Fibroblast of lung (primary cell): ENCODE measurements around the gene SERF2. TPM values are rescaled to one million over a fixed set of nuclear protein-coding genes. Genes with fewer than 3 reads are reported as not detected.

Source experiments
- DNase-seq, 2 donors: peaks; one replicate each; pipeline versions ENCODE4 v3.0.0 to v3.0.0-alpha.2; 2010; ENCODE audit warnings: low read depth in 2 of 2
- H2AFZ ChIP-seq: 2 replicates; pipeline ENCODE4 v1.5.1; 2012; ENCODE audit warnings: low read length, control low read depth, inconsistent platforms
- H3K27ac ChIP-seq: 2 replicates; pipeline ENCODE4 v1.5.1; 2011; ENCODE audit warnings: low read length, control low read depth; ENCODE audit not compliant: insufficient read depth
- H3K27me3 ChIP-seq: 2 replicates; pipeline ENCODE4 v1.5.1; 2011; ENCODE audit warnings: mild to moderate bottlenecking, low read length; ENCODE audit not compliant: control insufficient read depth, insufficient read depth
- H3K36me3 ChIP-seq: 2 replicates; pipeline ENCODE4 v1.5.1; 2011; ENCODE audit warnings: low read length; ENCODE audit not compliant: control insufficient read depth, insufficient read depth
- H3K4me1 ChIP-seq: 2 replicates; pipeline ENCODE4 v1.5.1; 2011; ENCODE audit warnings: low read length; ENCODE audit not compliant: control insufficient read depth, insufficient read depth; ENCODE audit errors: extremely low read depth
- H3K4me2 ChIP-seq: 2 replicates; pipeline ENCODE4 v1.5.1; 2011; ENCODE audit warnings: low read length, control low read depth; ENCODE audit not compliant: insufficient read depth; ENCODE audit errors: extremely low read depth
- H3K4me3 ChIP-seq, 4 experiments: fragments of 200-600 bp in 1 of 4; sonication (generic) in 1 of 4; replicated peaks in 1 of 4; 2 replicates each; pipeline ENCODE4 v1.5.1; 2011 to 2016; ENCODE audit warnings: low read length in 4 of 4, low read depth in 3 of 4, mild to moderate bottlenecking in 3 of 4, control low read depth in 2 of 4, inconsistent platforms in 1 of 4, mixed read lengths in 1 of 4; ENCODE audit not compliant: insufficient read depth in 1 of 4; ENCODE audit errors: control extremely low read depth in 1 of 4
- H3K79me2 ChIP-seq: 2 replicates; pipeline ENCODE4 v1.5.1; 2012; ENCODE audit warnings: mild to moderate bottlenecking, low read length, inconsistent platforms; ENCODE audit not compliant: control insufficient read depth, insufficient read depth
- H3K9ac ChIP-seq: 2 replicates; pipeline ENCODE4 v1.5.1; 2011; ENCODE audit warnings: mild to moderate bottlenecking, low read length, control low read depth; ENCODE audit not compliant: insufficient read depth
- H3K9me3 ChIP-seq: 2 replicates; pipeline ENCODE4 v1.5.1; 2012; ENCODE audit warnings: low read depth, low read length; ENCODE audit not compliant: control insufficient read depth, insufficient read depth
- H4K20me1 ChIP-seq: 2 replicates; pipeline ENCODE4 v1.5.1; 2011; ENCODE audit warnings: low read length; ENCODE audit not compliant: control insufficient read depth, insufficient read depth; ENCODE audit errors: extremely low read depth
- EZH2 ChIP-seq: IDR thresholded peaks from 2 replicates; pipeline ENCODE4 v1.5.1; 2012; ENCODE audit warnings: low read length, control low read depth, mild to moderate bottlenecking; ENCODE audit errors: missing control alignments
- polyA plus RNA-seq, 2 donors: library from polyadenylated mRNA; depleted of rRNA in 1 of 2; stranded (reverse) in 1 of 2; unstranded in 1 of 2; fragments of >200 nt; gene quantifications; 2 replicates each; pipeline ENCODE4 v1.2.1, GENCODE V29; 2011 to 2012; ENCODE audit warnings: missing spikeins in 1 of 2
- total RNA-seq: library from RNA; depleted of rRNA; stranded (reverse); fragments of >200 nt; gene quantifications from 2 replicates; pipeline ENCODE4 v1.2.1, GENCODE V29; 2014
- TF ChIP-seq, protein P1 (sequence below), 2 donors: IDR thresholded peaks in 1 of 2; conservative IDR thresholded peaks in 1 of 2; 1 replicate in 1 of 2; 2 replicates in 1 of 2; pipeline ENCODE4 v1.5.1; 2011 to 2012; ENCODE audit warnings: low read length in 2 of 2, control low read depth in 1 of 2, inconsistent platforms in 1 of 2, low read depth in 1 of 2, mild to moderate bottlenecking in 1 of 2

The SERF2 gene
- total and polyA plus RNA-seq, 2 donors (not counting 1 experiment from before 2014, with no cell fraction given): 371 to 1,159 TPM

DNA sequence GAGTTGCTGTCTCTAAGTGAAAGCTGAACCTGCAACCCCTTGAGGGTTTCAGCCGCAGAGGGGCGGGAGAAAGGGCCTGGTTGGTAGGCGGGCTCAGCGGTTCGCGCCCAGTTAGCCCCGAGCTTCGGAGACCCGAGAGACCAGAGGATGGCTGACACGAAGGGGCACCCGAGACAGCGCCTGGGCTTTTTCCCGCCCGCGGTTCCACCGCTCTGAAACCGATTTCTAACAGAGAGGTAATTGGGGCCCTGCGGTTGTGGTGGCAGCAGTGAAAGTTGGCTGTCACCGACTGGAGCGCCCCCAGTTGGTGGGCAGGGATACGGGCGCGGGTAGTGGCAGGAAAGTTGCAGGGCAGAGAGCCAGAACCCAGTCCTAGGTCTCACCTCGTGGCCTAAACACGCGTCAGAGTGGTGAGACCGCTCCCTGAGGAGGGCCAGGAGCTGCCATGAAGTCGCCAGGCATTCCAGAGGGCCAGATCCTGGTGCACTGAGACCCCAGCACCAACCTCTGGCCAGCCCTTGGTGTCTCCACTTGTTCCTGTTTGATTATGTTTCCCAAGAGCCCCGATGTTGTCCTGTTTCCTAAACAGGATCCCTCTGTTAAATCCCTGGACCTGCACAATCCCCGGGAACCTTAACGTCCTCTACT lies 14.7 kb upstream of the SERF2 start:
- Histone ChIP-seq H3K4me1 (peaks cover 2% of the 10 kb centered on the region), H3K9me3 (no peaks in the 10 kb centered on the region), H3K9ac (peak overlapping the region; percentile 66), H3K4me3 (peak overlapping the region; percentile 73 to 79 (median 76)), H3K27ac (peak overlapping the region; percentile 84), H3K79me2 (no peaks in the 10 kb centered on the region), H2AFZ (peak overlapping the region; percentile 89), H3K4me2 (peak overlapping the region; percentile 86), H3K36me3 (peaks cover 3% of the 10 kb centered on the region), H4K20me1 (no peaks in the 10 kb centered on the region), H3K27me3 (no peaks in the 10 kb centered on the region)
- DNase-seq: peak; percentile 70 to 76
- TF ChIP-seq EZH2: no peak
- TF ChIP-seq, protein P1, sequence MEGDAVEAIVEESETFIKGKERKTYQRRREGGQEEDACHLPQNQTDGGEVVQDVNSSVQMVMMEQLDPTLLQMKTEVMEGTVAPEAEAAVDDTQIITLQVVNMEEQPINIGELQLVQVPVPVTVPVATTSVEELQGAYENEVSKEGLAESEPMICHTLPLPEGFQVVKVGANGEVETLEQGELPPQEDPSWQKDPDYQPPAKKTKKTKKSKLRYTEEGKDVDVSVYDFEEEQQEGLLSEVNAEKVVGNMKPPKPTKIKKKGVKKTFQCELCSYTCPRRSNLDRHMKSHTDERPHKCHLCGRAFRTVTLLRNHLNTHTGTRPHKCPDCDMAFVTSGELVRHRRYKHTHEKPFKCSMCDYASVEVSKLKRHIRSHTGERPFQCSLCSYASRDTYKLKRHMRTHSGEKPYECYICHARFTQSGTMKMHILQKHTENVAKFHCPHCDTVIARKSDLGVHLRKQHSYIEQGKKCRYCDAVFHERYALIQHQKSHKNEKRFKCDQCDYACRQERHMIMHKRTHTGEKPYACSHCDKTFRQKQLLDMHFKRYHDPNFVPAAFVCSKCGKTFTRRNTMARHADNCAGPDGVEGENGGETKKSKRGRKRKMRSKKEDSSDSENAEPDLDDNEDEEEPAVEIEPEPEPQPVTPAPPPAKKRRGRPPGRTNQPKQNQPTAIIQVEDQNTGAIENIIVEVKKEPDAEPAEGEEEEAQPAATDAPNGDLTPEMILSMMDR (conservative IDR thresholded peaks at IDR 0.05 in 1 of 2, IDR thresholded peaks at IDR 0.05 in 1 of 2; ENCODE audit: low read depth in 1 of 2, low read length in 2 of 2): peak; percentile 59 to 80

DNA sequence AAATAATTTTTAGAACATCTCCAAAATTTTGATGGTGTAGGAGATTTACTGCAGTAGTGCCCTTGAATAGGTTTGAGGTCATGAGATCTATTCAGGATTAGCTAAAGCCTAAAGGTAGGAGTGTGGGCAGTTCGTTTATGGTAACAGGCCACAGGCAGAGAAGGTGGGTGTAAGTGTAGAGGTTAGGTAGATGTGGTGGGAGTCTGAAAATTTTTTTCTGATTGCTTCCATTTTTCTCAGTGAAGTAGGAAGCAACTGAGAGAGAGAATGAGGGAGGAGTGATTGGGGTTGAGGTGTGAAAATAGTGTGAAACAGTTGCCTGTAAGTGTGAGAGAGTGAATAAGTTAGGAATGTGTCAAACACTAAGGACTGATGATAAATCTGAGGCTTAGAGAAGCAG lies 13.1 kb upstream of the SERF2 start:
- Histone ChIP-seq H3K4me2 (no peak overlapping the region), H3K9ac (no peak overlapping the region), H3K79me2 (no peaks in the 10 kb centered on the region), H3K36me3 (peaks cover 1% of the 10 kb centered on the region), H3K9me3 (no peaks in the 10 kb centered on the region), H3K4me3 (no peak overlapping the region), H3K27ac (no peak overlapping the region), H4K20me1 (no peaks in the 10 kb centered on the region), H2AFZ (no peak overlapping the region), H3K4me1 (peaks cover 2% of the 10 kb centered on the region), H3K27me3 (no peaks in the 10 kb centered on the region)
- no peak for DNase-seq
- no peak for TF ChIP-seq EZH2

DNA sequence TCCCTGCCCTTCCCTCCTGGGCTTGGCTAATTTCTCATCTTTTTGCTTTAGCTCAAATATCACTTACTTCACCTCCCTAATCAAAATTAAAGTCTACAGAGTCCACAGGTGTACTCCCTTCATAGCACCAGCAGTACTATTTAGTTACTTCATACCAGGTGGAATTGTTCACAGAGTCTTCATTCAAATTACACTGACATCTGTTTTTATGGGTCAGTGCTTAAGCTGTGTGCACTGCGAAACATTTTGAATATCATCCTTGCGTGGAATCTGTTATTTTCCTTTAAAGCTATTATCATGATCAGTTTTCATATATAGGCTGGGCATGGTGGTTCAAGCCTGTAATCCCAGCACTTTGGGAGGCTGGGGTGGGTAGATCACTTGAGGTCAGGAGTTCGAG lies 2.7 kb upstream of the SERF2 start:
- H3K9ac ChIP-seq: no peak overlapping the region
- TF ChIP-seq EZH2: no peak
- TF ChIP-seq, protein P1 (conservative IDR thresholded peaks at IDR 0.05 in 1 of 2, IDR thresholded peaks at IDR 0.05 in 1 of 2; ENCODE audit: low read depth in 1 of 2, low read length in 2 of 2): no peak
- H4K20me1 ChIP-seq: no peaks in the 10 kb centered on the region

More for the DNA sequence above, 2.7 kb upstream of the SERF2 start:
- no peaks in the 10 kb centered on the region for H3K27me3 ChIP-seq
- no peak overlapping the region for H2AFZ ChIP-seq
- no peak overlapping the region for H3K4me3 ChIP-seq
- no peak overlapping the region for H3K4me2 ChIP-seq
- no peaks in the 10 kb centered on the region for H3K9me3 ChIP-seq
- no peak overlapping the region for H3K27ac ChIP-seq
- peaks cover 12% of the 10 kb centered on the region for H3K4me1 ChIP-seq
- H3K36me3 ChIP-seq: peaks cover 6% of the 10 kb centered on the region
- H3K79me2 ChIP-seq: peaks cover 23% of the 10 kb centered on the region
- no peak for DNase-seq
